Colonic mucosa (tissue), 4 donors: ENCODE measurements around the gene GRM8. TPM values are rescaled to one million over a fixed set of nuclear protein-coding genes. Genes with fewer than 3 reads are reported as not detected.

Experiments used
- DNase-seq: peaks from one replicate; pipeline ENCODE4 v3.0.0-alpha.2; 2020
- H3K27ac ChIP-seq: fragments of 200-600 bp; one replicate; pipeline ENCODE4 v1.8.0; 2021
- H3K27me3 ChIP-seq: fragments of 200-600 bp; one replicate; pipeline ENCODE4 v1.8.0; 2021
- H3K36me3 ChIP-seq: fragments of 200-600 bp; one replicate; pipeline ENCODE4 v1.8.0; 2021
- H3K4me1 ChIP-seq: fragments of 200-600 bp; one replicate; pipeline ENCODE4 v1.8.0; 2021; ENCODE audit warnings: mild to moderate bottlenecking
- H3K4me3 ChIP-seq: fragments of 200-600 bp; one replicate; pipeline ENCODE4 v1.8.0; 2021
- H3K9ac ChIP-seq, 2 donors: one replicate each; pipeline ENCODE4 v1.7.0; 2013; ENCODE audit warnings: control low read depth in 2 of 2, low read depth in 2 of 2, low read length in 2 of 2
- H3K9me3 ChIP-seq: fragments of 200-600 bp; one replicate; pipeline ENCODE4 v1.8.0; 2021
- CTCF ChIP-seq: fragments of 200-600 bp; IDR thresholded peaks from one replicate; pipeline ENCODE4 v1.8.0; 2022; ENCODE audit warnings: antibody characterized with exemption, mild to moderate bottlenecking
- intact Hi-C: fragments of 100-400 bp; cut with DNase I; formaldehyde crosslinking; loops from one replicate; pipeline ENCODE4 v1.14.1; 2022
- total RNA-seq, 2 donors: library from RNA; stranded (reverse); fragmentation: NEBNext Ultra II Directional in 1 of 2; extraction: Animal tissue kit (Norgen Biotek cat#: 25700) in 1 of 2; gene quantifications; one replicate each; pipeline ENCODE4 v1.2.1, GENCODE V29; 2021
- donor health status: healthy.
- donor health status: DM: no; HTN: no; CAD: no.
- donor health status: DM: no; HTN: no; CAD: no.

Gene GRM8
- total RNA-seq, 2 donors from 2014 or later: 2.2 to 2.5 TPM

GRCh38 chr7:126799541-126799940, 453.2 kb downstream of the GRM8 start:
- H3K4me1 ChIP-seq: no peaks in the 10 kb centered on the region
- H3K4me3 ChIP-seq: no peak overlapping the region
- no peak for TF ChIP-seq CTCF
- intact Hi-C loops: no loop called here
- H3K27me3 ChIP-seq: no peaks in the 10 kb centered on the region
- no peaks in the 10 kb centered on the region for H3K36me3 ChIP-seq
- no peaks in the 10 kb centered on the region for H3K9me3 ChIP-seq
- no peak overlapping the region for H3K27ac ChIP-seq
- H3K9ac ChIP-seq: no peak overlapping the region
- no peak for DNase-seq

GRCh38 chr7:126792521-126792920, 460.2 kb downstream of the GRM8 start:
- Histone ChIP-seq H3K4me1 (no peaks in the 10 kb centered on the region), H3K4me3 (no peak overlapping the region), H3K9ac (no peak overlapping the region), H3K9me3 (no peaks in the 10 kb centered on the region), H3K36me3 (no peaks in the 10 kb centered on the region), H3K27me3 (no peaks in the 10 kb centered on the region), H3K27ac (no peak overlapping the region)
- no peak for TF ChIP-seq CTCF
- no peak for DNase-seq
- intact Hi-C loops: no loop called here

GRCh38 chr7:126791306-126791705, 461.4 kb downstream of the GRM8 start:
- Histone ChIP-seq H3K36me3 (no peaks in the 10 kb centered on the region), H3K4me3 (no peak overlapping the region), H3K9ac (no peak overlapping the region), H3K27ac (no peak overlapping the region), H3K4me1 (no peaks in the 10 kb centered on the region), H3K9me3 (no peaks in the 10 kb centered on the region), H3K27me3 (no peaks in the 10 kb centered on the region)
- no peak for TF ChIP-seq CTCF
- intact Hi-C loops: no loop called here
- no peak for DNase-seq

GRCh38 chr7:126790763-126791162, 462.0 kb downstream of the GRM8 start:
- Histone ChIP-seq H3K4me3 (no peak overlapping the region), H3K27me3 (no peaks in the 10 kb centered on the region), H3K9ac (no peak overlapping the region), H3K4me1 (no peaks in the 10 kb centered on the region), H3K36me3 (no peaks in the 10 kb centered on the region), H3K27ac (no peak overlapping the region), H3K9me3 (no peaks in the 10 kb centered on the region)
- no peak for TF ChIP-seq CTCF
- no peak for DNase-seq
- intact Hi-C loops: no loop called here

- Histone ChIP-seq H3K4me1 (no peaks in the 10 kb centered on the region), H3K9ac (no peak overlapping the region), H3K9me3 (no peaks in the 10 kb centered on the region), H3K27me3 (no peaks in the 10 kb centered on the region), H3K4me3 (no peak overlapping the region), H3K27ac (no peak overlapping the region), H3K36me3 (no peaks in the 10 kb centered on the region)
- no peak for TF ChIP-seq CTCF
- intact Hi-C loops: no loop called here
- DNase-seq: no peak
Observed at GRCh38 chr7:126783613-126784012, 469.1 kb downstream of the GRM8 start.

- Histone ChIP-seq H3K9me3 (no peaks in the 10 kb centered on the region), H3K9ac (no peak overlapping the region), H3K36me3 (no peaks in the 10 kb centered on the region), H3K27ac (no peak overlapping the region), H3K27me3 (no peaks in the 10 kb centered on the region), H3K4me3 (no peak overlapping the region), H3K4me1 (no peaks in the 10 kb centered on the region)
- DNase-seq: no peak
- intact Hi-C loops: no loop called here
- no peak for TF ChIP-seq CTCF
Observed at GRCh38 chr7:126780993-126781392, 471.7 kb downstream of the GRM8 start.
